Measurements from ENCODE around the gene CNTN1.

The CNTN1 gene

GRCh38 chr12:40662366-40662765 lies 29.9 kb upstream of the CNTN1 start:
- H3K4me3 ChIP-seq (ENCODE audit: low read depth, low read length), result no peak overlapping the region
- no peak overlapping the region for H3K27ac ChIP-seq (ENCODE audit: low read depth, low read length)
- no peaks in the 10 kb centered on the region for H3K36me3 ChIP-seq (ENCODE audit: control insufficient read depth, insufficient read depth, low read length)

GRCh38 chr12:40663781-40664180 lies 28.5 kb upstream of the CNTN1 start:
- H3K36me3 ChIP-seq (ENCODE audit: control insufficient read depth, insufficient read depth, low read length), result no peaks in the 10 kb centered on the region
- no peaks in the 10 kb centered on the region for H3K4me1 ChIP-seq (ENCODE audit: control insufficient read depth, insufficient read depth, low read length)
- H3K27ac ChIP-seq (ENCODE audit: low read depth, low read length), result no peak overlapping the region
- H3K9ac ChIP-seq (ENCODE audit: low read length), result no peak overlapping the region
- H3K9me3 ChIP-seq (ENCODE audit: control insufficient read depth, insufficient read depth, low read depth, low read length), result peaks cover 25% of the 10 kb centered on the region
- no peaks in the 10 kb centered on the region for H3K27me3 ChIP-seq (ENCODE audit: control insufficient read depth, insufficient read depth, low read length)
- H3K4me3 ChIP-seq (ENCODE audit: low read depth, low read length), result no peak overlapping the region

More at GRCh38 chr12:40662366-40662765, 29.9 kb upstream of the CNTN1 start:
- no peaks in the 10 kb centered on the region for H3K27me3 ChIP-seq (ENCODE audit: control insufficient read depth, insufficient read depth, low read length)
- H3K4me1 ChIP-seq (ENCODE audit: control insufficient read depth, insufficient read depth, low read length), result no peaks in the 10 kb centered on the region
- peaks cover 25% of the 10 kb centered on the region for H3K9me3 ChIP-seq (ENCODE audit: control insufficient read depth, insufficient read depth, low read depth, low read length)
- H3K9ac ChIP-seq (ENCODE audit: low read length), result no peak overlapping the region

- H3K9me3 ChIP-seq (ENCODE audit: control insufficient read depth, insufficient read depth, low read depth, low read length), result peaks cover 11% of the 10 kb centered on the region
- no peak overlapping the region for H3K4me3 ChIP-seq (ENCODE audit: low read depth, low read length)
- peaks cover 6% of the 10 kb centered on the region; the same call in 1 of the 2 replicates for H3K4me1 ChIP-seq (ENCODE audit: control insufficient read depth, insufficient read depth, low read length)
- no peak overlapping the region for H3K27ac ChIP-seq (ENCODE audit: low read depth, low read length)
- no peak overlapping the region for H3K9ac ChIP-seq (ENCODE audit: low read length)
- H3K27me3 ChIP-seq (ENCODE audit: control insufficient read depth, insufficient read depth, low read length), result no peaks in the 10 kb centered on the region
- no peaks in the 10 kb centered on the region for H3K36me3 ChIP-seq (ENCODE audit: control insufficient read depth, insufficient read depth, low read length)
Observed at GRCh38 chr12:40668099-40668529, 24.1 kb upstream of the CNTN1 start.

- Histone ChIP-seq H3K27ac (ENCODE audit: low read depth, low read length) (no peak overlapping the region), H3K9me3 (ENCODE audit: control insufficient read depth, insufficient read depth, low read depth, low read length) (no peaks in the 10 kb centered on the region), H3K4me1 (ENCODE audit: control insufficient read depth, insufficient read depth, low read length) (peaks cover 6% of the 10 kb centered on the region; the same call in 1 of the 2 replicates), H3K36me3 (ENCODE audit: control insufficient read depth, insufficient read depth, low read length) (no peaks in the 10 kb centered on the region), H3K4me3 (ENCODE audit: low read depth, low read length) (no peak overlapping the region), H3K9ac (ENCODE audit: low read length) (no peak overlapping the region), H3K27me3 (ENCODE audit: control insufficient read depth, insufficient read depth, low read length) (no peaks in the 10 kb centered on the region)
Observed at GRCh38 chr12:40672741-40673271, 19.4 kb upstream of the CNTN1 start.

- Histone ChIP-seq H3K36me3 (ENCODE audit: control insufficient read depth, insufficient read depth, low read length) (no peaks in the 10 kb centered on the region), H3K27me3 (ENCODE audit: control insufficient read depth, insufficient read depth, low read length) (no peaks in the 10 kb centered on the region), H3K27ac (ENCODE audit: low read depth, low read length) (no peak overlapping the region), H3K9me3 (ENCODE audit: control insufficient read depth, insufficient read depth, low read depth, low read length) (0 out of 2 replicates have a peak, but pooled peaks cover 2% of the 10 kb centered on the region), H3K4me1 (ENCODE audit: control insufficient read depth, insufficient read depth, low read length) (no peaks in the 10 kb centered on the region), H3K9ac (ENCODE audit: low read length) (no peak overlapping the region), H3K4me3 (ENCODE audit: low read depth, low read length) (no peak overlapping the region)
Observed at GRCh38 chr12:40681148-40681547, 11.1 kb upstream of the CNTN1 start.

GRCh38 chr12:40684986-40685385 lies 7.3 kb upstream of the CNTN1 start:
- H3K27me3 ChIP-seq (ENCODE audit: control insufficient read depth, insufficient read depth, low read length), result no peaks in the 10 kb centered on the region
- no peaks in the 10 kb centered on the region for H3K36me3 ChIP-seq (ENCODE audit: control insufficient read depth, insufficient read depth, low read length)
- H3K4me1 ChIP-seq (ENCODE audit: control insufficient read depth, insufficient read depth, low read length), result no peaks in the 10 kb centered on the region
- no peak overlapping the region for H3K9ac ChIP-seq (ENCODE audit: low read length)
- no peaks in the 10 kb centered on the region for H3K9me3 ChIP-seq (ENCODE audit: control insufficient read depth, insufficient read depth, low read depth, low read length)
- no peak overlapping the region for H3K27ac ChIP-seq (ENCODE audit: low read depth, low read length)
- H3K4me3 ChIP-seq (ENCODE audit: low read depth, low read length), result no peak overlapping the region

- Histone ChIP-seq H3K9me3 (ENCODE audit: control insufficient read depth, insufficient read depth, low read depth, low read length) (no peaks in the 10 kb centered on the region), H3K4me3 (ENCODE audit: low read depth, low read length) (no peak overlapping the region), H3K9ac (ENCODE audit: low read length) (no peak overlapping the region), H3K4me1 (ENCODE audit: control insufficient read depth, insufficient read depth, low read length) (0 out of 2 replicates have a peak, but pooled peaks cover under 1% of the 10 kb centered on the region), H3K27ac (ENCODE audit: low read depth, low read length) (no peak overlapping the region), H3K27me3 (ENCODE audit: control insufficient read depth, insufficient read depth, low read length) (peaks cover 22% of the 10 kb centered on the region), H3K36me3 (ENCODE audit: control insufficient read depth, insufficient read depth, low read length) (no peaks in the 10 kb centered on the region)
Observed at GRCh38 chr12:40688085-40688725, 4.0 kb upstream of the CNTN1 start.

- Histone ChIP-seq H3K4me3 (ENCODE audit: low read depth, low read length) (no peak overlapping the region), H3K27me3 (ENCODE audit: control insufficient read depth, insufficient read depth, low read length) (peaks cover 34% of the 10 kb centered on the region), H3K9ac (ENCODE audit: low read length) (no peak overlapping the region), H3K27ac (ENCODE audit: low read depth, low read length) (no peak overlapping the region), H3K36me3 (ENCODE audit: control insufficient read depth, insufficient read depth, low read length) (no peaks in the 10 kb centered on the region), H3K9me3 (ENCODE audit: control insufficient read depth, insufficient read depth, low read depth, low read length) (no peaks in the 10 kb centered on the region), H3K4me1 (ENCODE audit: control insufficient read depth, insufficient read depth, low read length) (peaks cover 3% of the 10 kb centered on the region; the same call in 1 of the 2 replicates)
Observed at GRCh38 chr12:40689576-40689975, 2.7 kb upstream of the CNTN1 start.

GRCh38 chr12:40692765-40693206 lies 547 bp downstream of the CNTN1 start:
- peaks cover 39% of the 10 kb centered on the region for H3K27me3 ChIP-seq (ENCODE audit: control insufficient read depth, insufficient read depth, low read length)
- H3K36me3 ChIP-seq (ENCODE audit: control insufficient read depth, insufficient read depth, low read length), result no peaks in the 10 kb centered on the region
- H3K4me3 ChIP-seq (ENCODE audit: low read depth, low read length), result peak overlapping the region; percentile 72
- no peaks in the 10 kb centered on the region for H3K9me3 ChIP-seq (ENCODE audit: control insufficient read depth, insufficient read depth, low read depth, low read length)
- H3K27ac ChIP-seq (ENCODE audit: low read depth, low read length), result no peak overlapping the region
- peak overlapping the region; percentile 22 for H3K9ac ChIP-seq (ENCODE audit: low read length)
- H3K4me1 ChIP-seq (ENCODE audit: control insufficient read depth, insufficient read depth, low read length), result peaks cover 3% of the 10 kb centered on the region; the same call in 1 of the 2 replicates

GRCh38 chr12:40693207-40693821 lies 1.1 kb downstream of the CNTN1 start:
- Histone ChIP-seq H3K36me3 (ENCODE audit: control insufficient read depth, insufficient read depth, low read length) (no peaks in the 10 kb centered on the region), H3K4me1 (ENCODE audit: control insufficient read depth, insufficient read depth, low read length) (peaks cover 3% of the 10 kb centered on the region; the same call in 1 of the 2 replicates), H3K9ac (ENCODE audit: low read length) (peak overlapping the region; percentile 22), H3K27ac (ENCODE audit: low read depth, low read length) (no peak overlapping the region), H3K9me3 (ENCODE audit: control insufficient read depth, insufficient read depth, low read depth, low read length) (no peaks in the 10 kb centered on the region), H3K4me3 (ENCODE audit: low read depth, low read length) (peak overlapping the region; percentile 72), H3K27me3 (ENCODE audit: control insufficient read depth, insufficient read depth, low read length) (peaks cover 39% of the 10 kb centered on the region)

All from HUES6 (cell line).